ENCODE measurements around the gene PPFIA3. TPM values are rescaled to one million over a fixed set of nuclear protein-coding genes. Genes with fewer than 3 reads are reported as not detected.

Gene PPFIA3
- total RNA-seq, 1 experiment from 2014 or later = 19.1 TPM

DNA sequence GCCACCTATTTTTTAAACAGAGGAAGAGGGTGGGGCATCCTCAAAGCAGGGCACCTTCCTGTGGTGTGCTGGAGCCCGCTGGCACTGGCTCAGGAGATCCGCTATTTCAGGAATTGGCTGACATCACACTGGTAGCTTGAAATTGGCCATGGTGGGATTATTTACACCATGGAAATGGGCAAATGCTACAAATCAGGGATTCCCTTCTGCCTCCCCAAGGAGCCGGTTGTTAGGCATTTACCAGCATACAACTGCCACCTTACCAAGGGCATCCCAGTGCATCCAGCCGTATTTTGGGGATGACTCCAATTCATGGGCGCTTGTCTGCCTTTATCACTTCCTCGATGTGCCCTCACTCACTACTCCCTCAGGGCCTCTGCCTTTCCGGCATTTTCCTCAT is 21.6 kb downstream of the PPFIA3 start:
- no peak overlapping the region for H4K8ac ChIP-seq (replicated peaks; ENCODE audit: insufficient read length, low read depth, low read length)
- no peak overlapping the region for H3K4me2 ChIP-seq (ENCODE audit: insufficient read depth, insufficient read length, low read length)
- H2BK5ac ChIP-seq (ENCODE audit: insufficient read length, low read length) = no peak overlapping the region
- H3K79me1 ChIP-seq (ENCODE audit: insufficient read depth, low read depth, low read length, poor library complexity, severe bottlenecking) = no peaks in the 10 kb centered on the region
- no peak overlapping the region for H3K56ac ChIP-seq (ENCODE audit: insufficient read length, low read depth, low read length)
- H3K36me3 Mint-ChIP-seq (ENCODE audit: insufficient read depth in 1 of 3, low read depth in 3 of 3) = peaks cover 11 to 15% (median 14%) of the 10 kb centered on the region in 3 experiments; a peak in 6 of 7 replicates
- H3K27me3 Mint-ChIP-seq (ENCODE audit: low read depth) = peaks cover 2% of the 10 kb centered on the region; the same call in 1 of the 2 replicates
- TF ChIP-seq CTCF (conservative IDR thresholded peaks at IDR 0.05) = no peak
- H2BK12ac ChIP-seq (ENCODE audit: insufficient read length, low read depth, low read length) = no peak overlapping the region
- H2BK120ac ChIP-seq (ENCODE audit: low read depth, low read length, poor library complexity, severe bottlenecking) = no peak overlapping the region
- no peak overlapping the region for H4K5ac ChIP-seq (ENCODE audit: insufficient read length, low read depth, low read length)
- no peaks in the 10 kb centered on the region for H3K27me3 ChIP-seq (ENCODE audit: insufficient read depth, low read length)
- no peak overlapping the region for H3K23ac ChIP-seq (ENCODE audit: insufficient read length, low read depth, low read length)
- no peak overlapping the region for H3K4ac ChIP-seq (ENCODE audit: low read depth, low read length)
- no peaks in the 10 kb centered on the region for H3K9me3 Mint-ChIP-seq
- no peak overlapping the region for H3K18ac ChIP-seq (ENCODE audit: insufficient read length, low read depth, low read length)
- H4K20me1 ChIP-seq (ENCODE audit: control insufficient read depth, insufficient read depth, insufficient read length) = no peaks in the 10 kb centered on the region
- H3K27ac ChIP-seq (ENCODE audit: insufficient read length, low read depth, low read length) = no peak overlapping the region
- H3K4me1 ChIP-seq (ENCODE audit: insufficient read depth, low read length) = no peaks in the 10 kb centered on the region; the same call in 1 of the 2 replicates
- H3K27ac Mint-ChIP-seq = no peak overlapping the region
- no CpG with 5 or more reads among the region's 7 CpGs for WGBS (ENCODE audit: extremely low coverage, insufficient read length, low lambda C conversion rate)
- H3K14ac ChIP-seq (ENCODE audit: insufficient read depth, low read length) = no peak overlapping the region
- H4K91ac ChIP-seq (ENCODE audit: insufficient read length, low read depth, low read length) = no peak overlapping the region
- peaks cover 24 to 35% of the 10 kb centered on the region in 2 experiments for H3K4me1 Mint-ChIP-seq
- H3K4me3 Mint-ChIP-seq = peak overlapping the region in 1 of 2 experiments; percentile 24; a peak in 2 of 5 replicates
- no peak overlapping the region for H2BK15ac ChIP-seq (ENCODE audit: low read depth, low read length)
- DNase-seq = no peak
- no peak overlapping the region for H3T11ph ChIP-seq (ENCODE audit: low read length)
- no peaks in the 10 kb centered on the region for H3K79me2 ChIP-seq (ENCODE audit: insufficient read depth, low read length)
- no peak overlapping the region for H3K9ac ChIP-seq (ENCODE audit: extremely low read depth, insufficient read length, low read length)
- no peaks in the 10 kb centered on the region for H3K9me3 ChIP-seq (ENCODE audit: control insufficient read depth, low read depth, low read length)
- no peak overlapping the region for H2BK20ac ChIP-seq (ENCODE audit: low read depth, low read length, poor library complexity, severe bottlenecking)
- peaks cover 4% of the 10 kb centered on the region for H3K23me2 ChIP-seq (ENCODE audit: insufficient read length, low read depth, low read length, poor library complexity, severe bottlenecking)
- H2AFZ ChIP-seq (ENCODE audit: low read length) = no peak overlapping the region
- H2AK5ac ChIP-seq (ENCODE audit: insufficient read length, low read length) = no peak overlapping the region
